Middle frontal gyrus (tissue), 1 donor: ENCODE measurements around the gene IGLL5.

Experiments used
- DNase-seq: peaks from one replicate; pipeline ENCODE4 v3.0.0-alpha.2; 2015; ENCODE audit warnings: low spot score; ENCODE audit errors: extremely low spot score

Gene IGLL5

DNA sequence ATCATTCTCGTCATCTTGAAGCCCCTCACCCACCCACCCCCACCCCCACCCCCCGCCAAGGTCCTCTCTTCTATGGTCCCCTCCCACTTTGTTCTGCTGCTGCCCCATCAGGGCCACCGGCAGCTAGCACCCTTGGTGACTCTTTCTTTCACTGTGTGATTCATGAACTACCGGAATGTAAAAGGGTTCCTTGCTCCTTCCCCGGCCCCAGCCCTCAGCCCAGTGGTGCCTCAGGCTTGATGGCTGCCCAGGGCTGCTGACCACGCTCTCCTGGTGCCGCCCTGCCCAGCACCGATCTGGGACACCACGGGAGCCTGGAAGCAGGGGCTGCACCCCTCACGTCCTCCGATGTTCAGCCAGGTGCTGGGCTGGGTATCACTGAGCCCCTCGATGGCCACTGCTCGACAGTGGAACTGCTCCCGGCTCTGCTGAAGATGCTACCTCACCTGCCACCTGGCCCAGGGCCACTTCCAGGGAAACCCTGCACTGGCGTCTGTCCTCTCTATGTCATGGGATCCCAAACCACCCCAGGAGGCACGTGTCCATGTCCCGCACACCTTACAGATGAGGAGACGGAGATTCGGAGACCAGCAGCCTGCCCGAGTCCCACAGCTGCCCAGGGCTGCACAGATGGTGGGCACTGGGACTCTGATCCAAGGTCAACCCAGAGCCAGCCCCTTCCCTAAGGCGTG is 39.7 kb downstream of the IGLL5 start:
- DNase-seq, result no peak

DNA sequence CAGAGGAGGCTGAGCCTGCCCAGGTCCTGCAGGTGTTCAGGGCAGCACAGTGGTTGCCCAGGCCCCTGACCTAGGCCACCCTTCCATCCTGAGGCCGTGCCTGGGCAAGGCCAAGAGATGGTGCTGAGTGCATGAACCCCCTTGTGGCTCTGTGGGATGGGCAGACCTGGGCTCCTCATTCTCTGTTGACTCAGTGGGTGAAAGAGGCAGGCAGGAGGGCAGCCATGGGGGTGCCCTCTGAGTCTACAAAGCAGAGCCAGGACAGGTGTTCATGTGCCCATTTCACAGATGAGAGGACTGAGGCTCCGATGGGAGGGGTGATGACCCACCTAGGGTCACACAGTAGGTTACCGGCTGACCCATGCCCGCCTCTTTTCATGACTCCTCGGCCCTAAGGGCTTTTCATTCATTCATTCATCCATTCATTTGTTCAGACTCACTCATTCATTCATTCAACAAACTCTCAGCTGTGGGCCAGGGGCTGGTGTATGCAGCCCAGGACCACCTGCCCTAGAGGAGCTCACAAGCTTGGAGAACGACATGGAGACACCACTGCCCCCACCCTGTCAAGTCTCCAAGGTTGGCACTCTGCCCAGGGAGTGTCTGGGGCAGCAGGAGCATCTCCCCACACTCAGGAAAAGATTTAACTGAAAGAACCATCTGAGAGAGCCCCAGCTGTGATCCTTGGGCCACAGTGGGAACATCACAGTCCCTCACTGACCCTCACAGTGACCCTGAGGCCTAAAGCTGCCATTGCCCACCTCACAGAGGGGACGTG is 40.5 kb downstream of the IGLL5 start:
- DNase-seq, result no peak

DNA sequence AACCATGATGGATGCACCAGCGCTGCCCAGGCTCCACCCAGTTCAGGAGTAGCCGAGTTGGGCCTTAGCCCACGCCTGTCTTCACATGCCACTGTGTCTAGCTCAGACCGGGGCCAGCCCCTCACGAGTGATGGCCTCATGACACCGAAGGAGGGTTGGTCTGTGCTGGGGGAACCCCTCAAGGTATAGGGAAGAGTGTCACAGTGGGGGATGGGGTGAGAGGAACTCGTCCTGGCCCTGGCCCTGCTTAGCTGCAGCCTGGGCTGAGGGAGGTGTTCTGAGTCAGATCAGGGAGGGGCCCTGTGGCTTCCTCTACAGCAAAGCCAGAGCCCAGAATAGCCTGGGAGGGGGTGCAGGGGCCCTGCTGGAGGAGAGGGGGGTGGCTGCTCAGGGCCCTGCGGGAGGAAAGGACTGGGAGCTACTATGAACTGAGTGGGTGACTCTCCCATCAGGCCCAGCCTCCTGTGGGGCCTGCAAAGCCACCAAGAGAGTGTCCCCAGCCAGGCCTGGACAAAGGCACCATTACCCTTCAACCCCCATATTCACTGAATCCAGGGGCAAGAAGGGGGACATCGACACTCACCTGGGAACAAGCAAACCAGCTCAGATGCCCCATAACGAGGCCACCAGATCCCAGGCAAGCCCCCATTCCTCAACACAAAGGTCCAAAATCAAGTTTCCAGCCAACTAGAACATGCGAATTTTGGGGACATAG is 41.2 kb downstream of the IGLL5 start:
- no peak for DNase-seq

DNA sequence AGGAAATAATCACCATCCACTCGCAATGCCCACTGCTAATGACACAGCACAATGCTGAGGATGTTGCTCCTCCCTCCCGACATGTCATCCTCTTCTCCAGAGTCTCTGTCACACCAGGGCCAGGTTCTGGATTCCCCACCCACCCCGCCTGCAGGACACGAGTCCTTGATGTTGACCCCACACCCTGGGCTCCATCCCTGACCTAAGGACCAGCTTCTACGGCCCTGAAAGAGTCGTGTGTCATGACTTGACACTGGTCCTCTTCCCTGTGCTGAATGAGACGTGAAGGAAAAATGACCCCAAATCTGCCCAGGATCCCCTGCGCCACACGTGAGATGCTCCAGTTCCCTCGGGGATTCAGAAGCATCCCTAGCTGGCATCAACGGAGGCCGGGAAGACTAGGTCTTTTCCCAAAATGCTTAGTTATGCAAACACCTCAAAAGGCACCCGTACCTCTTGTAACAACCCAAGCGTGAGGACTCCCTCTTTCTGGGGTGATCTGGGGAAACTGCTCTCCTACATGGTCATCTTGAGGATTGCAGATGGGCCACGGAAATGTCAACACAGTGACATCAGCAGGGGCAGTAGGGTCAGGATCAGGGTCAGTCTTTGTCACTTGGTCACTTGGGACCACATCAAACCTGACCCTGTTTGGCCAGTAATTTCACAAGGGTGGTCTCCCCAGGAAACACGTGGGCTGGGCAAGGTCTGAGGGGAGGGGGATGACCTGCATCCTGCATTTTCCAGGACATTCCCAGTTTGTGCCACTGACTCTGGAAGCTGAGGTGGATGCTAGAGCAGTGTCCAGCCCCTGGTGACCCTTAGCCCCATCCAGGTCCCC is 42.0 kb downstream of the IGLL5 start:
- no peak for DNase-seq

DNA sequence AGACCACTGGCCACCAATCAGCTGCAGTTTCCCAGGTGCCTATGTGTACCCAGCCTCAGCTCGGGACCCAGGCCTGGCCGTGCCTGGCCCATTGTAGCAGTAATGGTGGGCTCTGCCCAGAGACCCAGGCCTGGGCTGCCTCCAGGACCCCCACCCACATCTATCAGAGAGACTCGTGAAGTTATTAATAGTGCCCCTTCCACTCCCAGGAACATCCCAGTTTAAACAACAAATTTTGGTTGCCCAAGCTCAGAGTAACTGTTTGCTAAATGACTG is 42.5 kb downstream of the IGLL5 start:
- no peak for DNase-seq

DNA sequence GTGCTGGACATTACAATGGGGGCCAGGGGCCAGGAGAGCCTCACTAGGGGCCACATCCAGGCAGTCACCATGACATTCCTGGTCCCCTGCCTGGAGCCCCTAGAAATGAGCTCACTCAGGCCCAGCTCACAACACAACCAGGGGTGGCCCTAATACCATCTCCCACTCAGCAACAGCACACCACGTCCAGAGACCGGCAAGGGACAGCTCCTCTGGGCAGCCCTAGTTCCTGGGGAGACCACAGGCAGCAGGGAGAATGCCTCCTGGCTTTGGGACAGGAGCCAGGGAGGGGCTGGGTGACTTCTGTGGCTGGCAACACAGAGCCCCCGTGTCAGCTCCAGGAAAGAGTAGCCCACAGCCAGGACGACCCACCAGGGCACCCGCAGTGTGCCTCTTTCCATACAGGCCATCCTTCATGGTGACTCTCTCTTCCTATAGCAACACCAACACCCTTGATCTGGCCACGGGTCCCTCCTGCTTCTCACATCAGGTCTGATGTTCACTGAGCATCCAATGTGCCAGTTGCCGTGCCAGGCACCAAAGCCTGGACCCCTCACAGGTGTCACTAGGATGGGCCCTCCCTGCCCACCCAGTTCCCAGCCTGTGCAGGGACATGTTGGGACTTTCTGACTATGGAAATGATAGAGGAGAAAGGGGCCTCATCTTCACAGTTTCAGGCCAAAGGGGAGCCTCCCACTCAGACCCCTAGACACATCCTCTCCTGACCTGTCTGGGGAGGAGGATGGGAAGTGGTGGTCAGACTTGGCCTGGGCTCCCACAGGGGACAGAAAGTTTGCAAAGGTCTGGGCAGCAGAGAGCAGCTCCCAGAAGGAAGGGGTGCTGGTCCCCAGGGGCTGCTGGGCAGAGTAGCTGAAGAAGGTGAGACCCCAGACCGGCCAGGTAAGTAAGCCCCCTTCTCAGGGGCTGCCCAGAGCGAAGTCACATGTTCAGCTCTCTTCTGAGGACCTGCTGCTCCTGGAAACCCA is 43.2 kb downstream of the IGLL5 start:
- DNase-seq, result no peak

DNA sequence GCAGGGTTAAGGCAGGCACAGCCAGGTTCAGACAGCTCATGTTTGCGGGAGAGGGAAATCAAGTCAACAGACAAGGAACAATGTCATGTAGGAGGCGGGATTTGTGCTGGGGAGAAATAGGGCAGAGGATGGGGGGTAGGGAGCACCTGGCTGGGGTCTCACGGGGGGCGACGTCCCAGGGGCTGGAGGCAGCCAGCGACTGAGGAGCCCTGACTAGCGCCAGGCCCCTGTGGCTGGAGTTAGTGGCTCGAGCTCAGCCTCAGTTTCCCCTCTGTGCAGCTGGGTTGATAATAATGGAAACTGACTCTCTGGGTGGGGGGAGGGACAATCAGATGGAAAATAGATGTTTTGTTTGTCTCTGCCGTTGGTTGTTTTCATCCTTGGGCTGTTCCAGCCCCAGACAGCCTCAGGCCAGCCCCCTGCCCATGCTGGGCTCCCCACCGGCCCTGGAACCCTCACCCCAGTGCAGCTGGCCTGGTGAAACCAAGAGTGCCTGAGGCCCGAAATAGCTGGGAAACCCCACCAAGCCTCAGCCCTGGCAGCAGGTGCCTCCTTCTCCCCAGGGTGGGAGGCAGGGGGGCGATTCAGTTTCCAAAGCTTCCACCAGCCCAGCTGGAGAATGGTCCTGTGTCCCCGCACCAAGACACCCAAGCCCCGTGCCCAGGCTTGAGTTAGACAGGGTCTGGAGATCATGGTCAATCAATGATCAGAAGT is 44.1 kb downstream of the IGLL5 start:
- no peak for DNase-seq

DNA sequence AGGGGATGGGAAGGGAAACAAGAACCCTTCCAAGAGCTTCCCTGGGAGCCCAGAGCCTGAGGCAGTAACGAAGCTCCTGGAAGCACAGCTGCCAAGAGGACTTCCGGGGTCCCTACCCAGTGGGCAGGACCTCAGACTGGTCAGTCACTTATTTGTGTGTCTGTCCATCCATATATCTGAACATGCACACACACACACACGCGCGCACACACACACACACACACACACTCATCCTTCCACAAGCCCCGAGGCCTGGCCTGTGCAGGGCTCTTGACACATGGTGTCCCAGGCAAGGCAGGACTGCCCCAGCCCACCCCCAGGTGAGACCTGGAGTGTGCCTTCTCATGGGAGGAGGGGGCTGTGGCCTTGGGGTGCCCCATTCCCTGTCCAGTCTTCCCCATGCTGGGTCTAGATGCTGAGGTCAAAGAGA is 44.9 kb downstream of the IGLL5 start:
- DNase-seq, result no peak

DNA sequence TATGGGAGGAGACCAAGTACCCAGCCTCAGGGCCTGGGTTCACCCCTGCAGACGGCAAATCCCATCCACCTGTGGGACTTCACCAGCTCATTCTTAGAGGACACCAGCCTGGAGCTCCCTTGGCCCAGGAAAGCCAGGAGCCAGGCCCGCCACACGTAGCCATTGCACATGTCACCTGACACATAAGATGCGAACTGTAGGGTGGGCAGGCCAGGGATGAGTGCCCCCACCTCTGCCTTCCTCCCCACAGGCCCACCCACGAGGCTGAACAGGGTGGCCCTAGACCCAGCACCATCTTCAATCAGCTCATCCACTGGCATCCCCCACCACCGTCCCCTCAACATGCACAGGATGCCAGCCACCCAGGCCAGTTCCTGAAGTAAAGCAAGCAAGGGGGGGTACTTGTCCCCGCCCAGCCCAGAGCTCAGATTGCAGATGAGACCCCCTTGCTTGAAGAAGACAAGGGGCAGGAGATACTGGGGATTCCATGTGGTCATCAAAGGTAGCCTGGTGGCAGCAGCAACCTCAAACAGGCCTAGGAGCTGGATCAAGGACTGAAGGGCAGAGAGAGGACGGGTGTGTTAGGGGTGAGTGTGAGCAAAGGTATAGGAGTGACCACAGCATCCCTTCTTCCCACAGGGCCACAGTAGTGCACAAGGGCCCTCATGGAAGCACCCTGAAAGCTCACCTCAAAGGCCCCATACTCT is 45.6 kb downstream of the IGLL5 start:
- no peak for DNase-seq

DNA sequence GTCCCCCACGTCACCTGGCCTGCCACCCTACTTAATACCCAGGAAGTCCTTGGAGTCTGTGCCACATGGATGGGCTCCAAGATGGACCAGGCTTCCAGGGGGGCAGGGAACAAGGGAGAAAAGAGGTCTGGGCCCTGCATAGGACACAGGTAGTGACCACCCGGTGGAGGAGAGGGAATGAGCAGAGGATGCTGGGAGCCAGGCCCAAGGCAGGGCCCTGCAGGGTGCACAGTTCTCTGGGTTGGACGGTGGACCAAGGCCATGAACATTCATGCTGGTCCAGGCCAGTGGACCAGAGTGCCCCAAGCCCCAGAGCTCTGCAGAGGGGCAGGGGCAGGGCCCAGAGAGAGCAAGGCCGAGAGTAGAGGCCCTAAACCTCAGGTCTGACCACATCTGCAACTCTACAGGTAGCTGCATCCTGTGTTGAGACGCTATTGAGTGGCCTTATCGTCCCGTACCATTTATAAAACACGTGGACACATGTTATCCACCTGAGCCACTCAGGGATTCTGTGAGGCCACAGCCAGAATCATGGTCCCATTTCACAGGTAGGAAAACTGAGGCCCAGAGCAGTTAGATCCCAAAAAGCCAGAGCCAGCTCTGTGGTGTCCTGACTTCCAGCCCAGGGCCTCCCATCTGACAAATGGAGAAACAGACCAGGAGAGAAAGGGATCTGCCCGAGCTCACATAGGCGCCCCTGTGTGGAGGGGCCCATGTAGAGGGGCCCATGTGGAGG is 46.4 kb downstream of the IGLL5 start:
- no peak for DNase-seq

DNA sequence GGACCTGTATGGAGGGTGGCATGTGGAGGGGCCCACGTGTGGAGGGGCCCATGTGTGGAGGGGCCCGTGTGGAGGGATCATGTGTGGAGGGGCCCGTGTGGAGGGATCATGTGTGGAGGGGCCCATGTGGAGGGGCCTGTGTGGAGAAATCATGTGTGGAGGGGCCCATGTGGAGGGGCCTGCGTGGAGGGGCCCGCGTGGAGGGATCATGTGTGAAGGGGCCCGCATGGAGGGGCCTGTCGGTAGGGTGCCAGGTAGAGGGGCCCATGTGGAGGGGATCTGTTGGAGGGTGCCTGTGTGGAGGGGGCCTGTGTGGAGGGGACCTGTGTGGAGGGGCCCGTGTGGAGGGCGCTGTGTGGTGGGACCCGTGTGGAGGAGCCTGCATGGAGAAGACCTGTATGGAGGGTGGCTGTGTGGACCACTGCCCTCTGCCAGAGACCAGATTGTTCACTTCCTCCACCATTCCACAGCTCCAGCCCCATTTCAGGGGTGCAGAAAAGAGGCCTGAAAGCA is 47.0 kb downstream of the IGLL5 start:
- DNase-seq, result no peak

DNA sequence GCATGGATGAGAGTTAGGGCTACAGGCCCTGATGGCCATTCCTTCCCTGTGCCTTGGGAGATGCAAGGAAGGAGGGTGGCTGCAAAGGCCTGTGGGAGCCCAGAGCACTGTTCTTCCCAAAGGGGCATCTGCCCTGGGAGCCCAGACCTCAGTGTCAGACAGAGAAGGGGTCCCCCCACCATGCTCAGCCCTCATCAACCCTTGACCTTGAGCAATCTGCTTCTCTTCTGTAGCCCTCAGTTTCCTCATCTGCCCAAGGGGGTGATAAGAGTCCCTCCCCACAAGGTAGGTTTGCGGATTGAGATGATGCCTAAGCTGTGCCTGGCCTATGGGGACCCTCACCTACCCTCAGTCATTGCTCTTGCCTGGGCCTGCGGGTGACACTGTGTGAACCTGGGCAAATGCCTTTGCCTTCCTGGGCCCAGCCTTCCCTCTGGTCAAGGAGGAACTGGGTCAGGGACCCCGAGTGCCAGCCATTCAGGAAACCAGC is 47.5 kb downstream of the IGLL5 start:
- no peak for DNase-seq

DNA sequence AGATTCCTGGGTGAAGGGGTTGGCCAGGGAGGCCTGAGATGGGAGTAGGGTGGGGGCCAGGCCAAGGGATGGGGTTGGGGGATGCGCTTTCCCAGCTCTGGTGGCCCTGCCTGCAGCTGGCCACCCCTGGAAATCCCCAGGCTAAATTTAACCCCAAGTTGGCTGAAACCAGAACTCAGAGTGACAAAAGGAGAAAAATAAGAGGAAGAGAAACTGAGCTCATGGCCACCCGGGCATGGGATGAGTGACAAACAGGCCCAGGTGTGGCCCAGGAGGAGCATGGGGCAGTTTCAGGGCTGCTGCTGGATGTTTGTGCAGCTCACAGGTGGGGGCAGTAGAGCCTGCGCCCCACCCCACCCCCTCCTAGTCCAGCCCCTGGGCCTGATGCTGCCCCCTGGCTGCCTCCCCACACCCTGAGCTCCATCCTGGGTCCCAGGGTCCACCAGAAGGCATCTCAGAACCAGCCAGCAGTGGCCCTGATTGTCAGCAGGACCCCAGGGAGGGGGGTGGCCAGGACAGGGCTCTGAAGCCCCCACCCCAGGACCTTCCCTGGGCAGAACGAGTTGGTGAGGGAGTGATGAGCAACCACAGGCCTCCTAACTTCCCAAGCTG is 48.0 kb downstream of the IGLL5 start:
- no peak for DNase-seq

DNA sequence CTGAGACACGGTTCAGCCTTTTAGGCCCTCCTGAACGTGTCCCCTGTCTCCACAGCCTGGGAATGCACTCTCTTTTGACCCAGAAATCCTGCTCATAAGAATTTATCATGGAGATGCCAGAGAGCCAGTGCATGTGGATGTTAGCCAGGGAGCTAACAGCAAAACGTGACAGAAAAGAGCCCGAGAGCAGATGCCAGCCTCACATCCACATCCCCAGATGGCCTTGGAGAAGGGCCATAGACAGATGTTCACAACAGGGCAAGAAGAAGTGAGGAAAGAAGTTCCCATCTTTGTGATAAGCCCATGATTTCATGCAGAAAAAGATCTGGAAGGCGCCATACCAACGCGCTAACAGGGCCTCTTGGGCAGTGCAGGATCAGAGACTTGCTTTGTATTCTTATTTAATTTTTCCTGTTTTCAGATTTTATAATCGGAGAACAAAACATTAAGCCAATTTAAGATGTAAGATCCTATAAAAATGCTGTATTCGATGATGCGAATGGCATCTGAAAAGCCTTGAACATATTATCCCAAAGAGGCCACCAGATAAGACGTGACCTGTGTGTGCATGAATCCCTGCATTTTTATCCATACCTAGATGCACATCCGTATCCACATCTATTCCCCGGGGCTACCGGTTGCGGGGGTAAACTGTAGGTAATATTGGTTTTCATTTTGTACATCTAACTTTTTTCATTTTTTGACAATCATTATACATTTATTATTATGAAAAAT is 48.7 kb downstream of the IGLL5 start:
- DNase-seq, result no peak

DNA sequence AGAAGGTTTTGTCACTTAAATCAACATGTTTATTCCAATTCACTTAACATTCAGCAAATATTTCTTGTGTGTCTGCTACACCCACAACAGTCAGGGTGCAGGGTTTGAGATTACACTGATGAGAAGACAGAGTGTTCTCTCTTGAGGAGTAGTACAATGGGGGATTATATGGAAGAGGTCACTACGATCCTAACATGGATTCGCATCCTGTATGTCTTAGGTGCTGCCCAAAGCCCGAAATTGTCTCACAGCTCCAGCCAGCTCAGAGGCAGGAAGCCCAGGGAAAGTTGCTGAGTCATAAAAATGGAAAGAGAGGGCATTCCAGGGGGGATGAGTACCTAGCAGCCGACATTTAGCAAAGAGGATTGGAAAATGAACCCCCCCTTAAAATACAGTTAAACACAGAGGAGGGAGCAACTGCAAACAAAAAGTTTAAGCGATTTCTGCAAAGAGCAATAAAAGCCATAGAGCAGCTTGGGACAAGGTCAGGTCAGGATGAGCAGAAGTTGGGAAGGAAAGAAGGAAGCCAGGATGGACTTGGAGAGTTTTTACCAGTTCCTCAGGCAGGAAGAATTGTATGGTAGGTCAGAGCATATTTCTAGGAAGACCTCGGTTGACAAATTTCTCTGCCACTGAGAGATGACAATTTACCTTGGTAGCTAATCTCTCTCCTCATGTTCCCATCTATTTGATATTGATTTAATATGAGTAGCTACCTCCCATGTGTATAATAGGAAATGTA is 49.5 kb downstream of the IGLL5 start:
- DNase-seq, result no peak

DNA sequence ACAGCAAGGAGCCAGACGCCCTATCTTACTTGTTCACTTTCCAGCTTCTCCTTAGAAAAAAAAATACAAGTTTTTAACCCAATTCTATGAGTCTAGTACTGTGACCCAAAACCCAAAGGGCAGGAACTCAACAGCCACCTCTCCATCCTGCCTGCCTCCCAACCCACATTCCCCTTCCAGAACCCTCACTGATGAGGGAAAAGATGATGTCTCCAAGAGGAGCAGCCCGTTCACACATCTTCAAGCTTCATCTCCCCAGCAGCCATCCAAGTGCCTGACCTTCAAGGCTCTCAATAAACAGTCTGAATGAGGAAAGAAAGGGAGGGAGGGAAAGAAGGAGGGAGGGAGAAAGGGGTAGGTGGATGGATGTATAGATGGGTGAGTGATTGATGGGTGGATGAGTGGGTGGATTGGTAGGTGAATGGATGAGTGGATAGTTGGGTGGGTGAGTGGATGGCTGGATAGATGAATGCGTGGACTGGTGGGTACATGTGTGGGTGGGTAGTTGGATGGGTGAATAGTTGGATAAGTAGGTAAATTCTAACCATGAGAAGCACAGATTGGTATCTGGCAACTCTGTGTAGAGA is 50.4 kb downstream of the IGLL5 start:
- no peak for DNase-seq
